ENCODE data around the gene CNTN5.

DNA sequence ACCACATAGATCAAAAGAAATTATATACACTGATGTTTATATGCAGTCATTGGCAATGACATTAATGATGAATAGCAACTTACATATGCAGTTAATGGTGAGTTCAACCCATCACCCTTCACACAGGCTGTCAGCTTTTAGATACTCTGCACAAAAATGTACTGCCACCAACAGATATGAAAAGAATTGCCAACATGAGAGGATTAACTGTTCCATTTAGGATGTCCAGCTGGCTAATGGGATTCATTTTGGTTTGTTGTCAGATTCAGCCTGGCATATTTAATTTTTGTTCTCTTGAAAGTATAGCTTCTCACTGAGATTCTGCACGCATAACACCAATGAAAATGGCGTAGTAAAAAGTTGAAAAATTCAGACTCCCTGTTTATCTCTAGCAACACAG, 1112.4 kb downstream of the CNTN5 start:
- TF ChIP-seq TAF1 (IDR thresholded peaks at IDR 0.05; ENCODE audit: low read depth): no peak
- no peak for TF ChIP-seq REST (IDR thresholded peaks at IDR 0.05; ENCODE audit: low read depth)
- no peak for TF ChIP-seq ZBTB7A (IDR thresholded peaks at IDR 0.05; ENCODE audit: low read depth)
- TF ChIP-seq RAD21 (IDR thresholded peaks at IDR 0.05; ENCODE audit: low read depth): no peak
- TF ChIP-seq EP300 (IDR thresholded peaks at IDR 0.05; ENCODE audit: borderline replicate concordance): no peak

Data from Ishikawa (cell line).